Parathyroid adenoma (tissue), 2 donors: ENCODE results near the gene LBHD2.
"Not testable (repeated sequence)": the region's sequence is repeated elsewhere in the genome, so short reads cannot be mapped to it uniquely, and the experiment has no call there.

Experiments
- H2AFZ ChIP-seq: fragments of 300-600 bp; sonication (generic); one replicate; pipeline ENCODE4 v1.7.0; 2017; ENCODE audit warnings: antibody characterized with exemption, mild to moderate bottlenecking
- H3K27ac ChIP-seq: fragments of 300-600 bp; sonication (generic); one replicate; pipeline ENCODE4 v1.7.0; 2017
- H3K27me3 ChIP-seq: fragments of 300-600 bp; sonication (generic); one replicate; pipeline ENCODE4 v1.7.0; 2017; ENCODE audit warnings: low read length; ENCODE audit not compliant: control insufficient read depth, insufficient read depth
- H3K36me3 ChIP-seq: fragments of 300-600 bp; sonication (generic); one replicate; pipeline ENCODE4 v1.7.0; 2017; ENCODE audit warnings: low read length; ENCODE audit not compliant: control insufficient read depth, insufficient read depth
- H3K4me1 ChIP-seq: fragments of 300-600 bp; sonication (generic); one replicate; pipeline ENCODE4 v1.7.0; 2017; ENCODE audit warnings: control low read depth
- H3K4me2 ChIP-seq: fragments of 300-600 bp; sonication (generic); one replicate; pipeline ENCODE4 v1.7.0; 2017; ENCODE audit warnings: low read length
- H3K4me3 ChIP-seq: fragments of 300-600 bp; sonication (generic); one replicate; pipeline ENCODE4 v1.7.0; 2017; ENCODE audit warnings: low read depth, low read length
- H3K79me2 ChIP-seq: fragments of 300-600 bp; sonication (generic); one replicate; pipeline ENCODE4 v1.7.0; 2017; ENCODE audit warnings: control low read depth
- H3K9ac ChIP-seq: fragments of 300-600 bp; sonication (generic); one replicate; pipeline ENCODE4 v1.7.0; 2017; ENCODE audit warnings: mild to moderate bottlenecking
- H3K9me3 ChIP-seq: fragments of 300-600 bp; sonication (generic); one replicate; pipeline ENCODE4 v1.7.0; 2017; ENCODE audit warnings: low read length; ENCODE audit not compliant: control insufficient read depth
- TF ChIP-seq, protein P1 (sequence below): fragments of 300-600 bp; sonication (generic); IDR thresholded peaks from one replicate; pipeline ENCODE4 v1.7.0; 2017; ENCODE audit warnings: antibody characterized with exemption, mild to moderate bottlenecking
- donor health status: primary hyperparathyroidism.

LBHD2 gene

DNA sequence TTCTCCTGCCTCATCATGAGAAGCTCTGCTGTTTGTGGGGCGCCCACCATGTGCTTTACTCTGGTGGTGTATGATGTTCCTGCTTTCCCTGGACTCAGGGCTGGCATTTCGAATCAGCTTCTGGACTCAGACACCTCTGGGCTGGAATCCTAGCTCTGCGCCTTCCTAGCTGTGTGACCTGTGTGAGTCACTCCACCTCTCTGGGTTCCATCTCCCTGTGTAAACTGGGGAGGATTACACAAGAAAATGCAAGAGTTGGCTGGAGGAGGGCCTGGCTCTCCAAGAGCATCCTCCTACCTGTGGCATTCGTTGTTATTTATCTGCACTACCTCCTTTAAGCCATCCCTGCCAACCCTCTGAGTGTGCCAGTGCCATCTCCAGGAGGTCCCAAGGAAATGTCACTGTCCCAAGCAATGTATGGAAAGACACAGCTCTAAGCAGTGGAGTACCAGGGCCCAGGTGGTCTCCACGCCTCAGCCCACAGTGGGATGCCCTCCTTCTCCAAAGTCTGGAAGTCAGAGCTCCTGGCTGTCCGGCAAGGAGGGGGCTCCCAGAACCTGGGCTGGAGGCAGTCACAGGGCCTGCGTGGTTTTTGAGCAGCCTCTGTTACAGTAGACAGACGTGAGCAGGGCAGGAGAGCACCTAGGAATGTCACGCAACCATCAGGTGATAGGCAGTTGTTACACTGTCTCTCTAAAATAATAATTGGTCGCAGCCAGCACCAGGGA, 32.0 kb downstream of the LBHD2 start:
- H3K4me1 ChIP-seq, result peaks cover 17% of the 10 kb centered on the region
- TF ChIP-seq, protein P1, sequence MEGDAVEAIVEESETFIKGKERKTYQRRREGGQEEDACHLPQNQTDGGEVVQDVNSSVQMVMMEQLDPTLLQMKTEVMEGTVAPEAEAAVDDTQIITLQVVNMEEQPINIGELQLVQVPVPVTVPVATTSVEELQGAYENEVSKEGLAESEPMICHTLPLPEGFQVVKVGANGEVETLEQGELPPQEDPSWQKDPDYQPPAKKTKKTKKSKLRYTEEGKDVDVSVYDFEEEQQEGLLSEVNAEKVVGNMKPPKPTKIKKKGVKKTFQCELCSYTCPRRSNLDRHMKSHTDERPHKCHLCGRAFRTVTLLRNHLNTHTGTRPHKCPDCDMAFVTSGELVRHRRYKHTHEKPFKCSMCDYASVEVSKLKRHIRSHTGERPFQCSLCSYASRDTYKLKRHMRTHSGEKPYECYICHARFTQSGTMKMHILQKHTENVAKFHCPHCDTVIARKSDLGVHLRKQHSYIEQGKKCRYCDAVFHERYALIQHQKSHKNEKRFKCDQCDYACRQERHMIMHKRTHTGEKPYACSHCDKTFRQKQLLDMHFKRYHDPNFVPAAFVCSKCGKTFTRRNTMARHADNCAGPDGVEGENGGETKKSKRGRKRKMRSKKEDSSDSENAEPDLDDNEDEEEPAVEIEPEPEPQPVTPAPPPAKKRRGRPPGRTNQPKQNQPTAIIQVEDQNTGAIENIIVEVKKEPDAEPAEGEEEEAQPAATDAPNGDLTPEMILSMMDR, result no peak
- no peak overlapping the region for H3K4me2 ChIP-seq
- no peaks in the 10 kb centered on the region for H3K79me2 ChIP-seq
- no peak overlapping the region for H3K9ac ChIP-seq
- H3K27me3 ChIP-seq, result no peaks in the 10 kb centered on the region
- H3K27ac ChIP-seq, result no peak overlapping the region
- H2AFZ ChIP-seq, result no peak overlapping the region
- H3K9me3 ChIP-seq, result no peaks in the 10 kb centered on the region
- no peak overlapping the region for H3K4me3 ChIP-seq
- no peaks in the 10 kb centered on the region for H3K36me3 ChIP-seq

DNA sequence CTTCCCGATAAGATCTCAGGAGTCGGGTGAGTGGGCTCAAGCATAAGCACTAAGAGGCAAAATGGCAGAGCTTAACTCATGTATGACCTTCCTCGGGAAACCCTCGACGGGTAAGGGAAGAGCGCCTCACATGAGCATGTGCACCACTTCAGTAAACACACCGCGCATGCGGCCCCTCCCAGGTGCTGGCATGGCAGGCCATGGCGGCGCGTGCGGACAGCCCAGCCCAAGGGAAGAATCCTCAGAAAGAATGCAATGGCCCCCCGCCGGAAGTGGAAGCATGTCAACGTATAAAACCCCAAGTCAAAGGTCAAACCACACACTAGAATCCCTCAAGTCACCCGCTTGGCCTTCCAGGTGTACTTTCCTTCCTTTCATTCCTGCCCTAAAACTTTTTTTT, 32.6 kb downstream of the LBHD2 start:
- Histone ChIP-seq H3K9me3 (no peaks in the 10 kb centered on the region), H3K9ac (no peak overlapping the region), H2AFZ (no peak overlapping the region), H3K79me2 (no peaks in the 10 kb centered on the region), H3K4me2 (no peak overlapping the region), H3K36me3 (no peaks in the 10 kb centered on the region), H3K4me3 (no peak overlapping the region), H3K27me3 (no peaks in the 10 kb centered on the region), H3K4me1 (peaks cover 17% of the 10 kb centered on the region), H3K27ac (no peak overlapping the region)
- TF ChIP-seq, protein P1, result no peak

DNA sequence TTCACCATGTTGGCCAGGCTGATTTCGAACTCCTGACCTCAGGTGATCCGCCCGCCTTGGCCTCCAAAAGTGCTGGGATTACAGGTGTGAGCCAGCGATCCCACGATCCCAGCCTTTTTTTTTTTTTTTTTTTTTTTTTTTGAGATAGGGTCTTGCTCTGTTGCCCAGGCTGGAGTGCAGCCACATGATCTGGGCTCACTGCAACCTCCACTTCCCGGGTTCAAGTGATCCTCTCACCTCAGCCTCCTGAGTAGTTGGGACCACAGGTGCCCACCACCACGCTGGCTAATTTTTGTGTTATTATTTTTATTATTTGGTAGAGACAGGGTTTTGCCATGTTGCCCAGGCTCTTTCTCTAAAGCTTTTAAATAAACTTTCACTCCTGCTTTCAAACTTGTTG, 33.5 kb downstream of the LBHD2 start:
- not testable (repeated sequence) for H3K4me2 ChIP-seq, H2AFZ ChIP-seq, H3K79me2 ChIP-seq, H3K9me3 ChIP-seq, H3K4me3 ChIP-seq, H3K9ac ChIP-seq, H3K36me3 ChIP-seq, H3K27me3 ChIP-seq, H3K27ac ChIP-seq
- H3K4me1 ChIP-seq, result peaks cover 14% of the 10 kb centered on the region

DNA sequence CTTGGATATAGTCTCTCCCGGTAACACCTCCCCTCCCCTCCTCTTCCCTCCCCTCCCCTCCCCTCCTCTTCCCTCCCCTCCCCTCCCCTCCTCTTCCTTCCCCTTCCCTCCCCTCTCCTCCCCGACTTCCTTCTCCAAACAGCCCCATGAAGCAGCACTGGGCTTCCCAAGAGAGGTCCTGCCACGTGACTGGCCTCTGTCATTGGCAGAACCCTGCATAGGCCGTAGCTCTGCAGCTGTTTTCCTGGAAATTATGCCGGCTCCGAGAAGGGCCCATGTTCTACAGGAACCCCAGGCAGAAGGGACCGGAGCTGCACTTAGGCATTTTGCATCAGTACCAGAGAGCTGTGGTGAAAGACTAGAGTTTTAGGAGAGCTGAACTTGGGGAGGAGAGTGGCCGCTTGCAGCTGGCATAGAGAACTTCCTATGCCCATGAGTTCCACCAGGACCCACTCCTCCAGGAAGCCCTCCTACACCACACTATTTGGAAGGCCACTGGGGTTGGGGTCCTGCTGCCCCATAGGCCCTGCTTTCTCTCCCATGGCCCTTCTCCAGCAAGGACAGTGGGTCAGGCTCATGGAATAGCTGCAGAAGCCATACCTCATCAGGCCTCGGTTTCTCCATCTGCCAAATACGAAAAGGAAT, 34.1 kb downstream of the LBHD2 start:
- peak overlapping the region; percentile 55 for H3K27ac ChIP-seq
- no peak overlapping the region for H2AFZ ChIP-seq
- H3K9me3 ChIP-seq, result no peaks in the 10 kb centered on the region
- H3K79me2 ChIP-seq, result no peaks in the 10 kb centered on the region
- no peak overlapping the region for H3K4me2 ChIP-seq
- TF ChIP-seq, protein P1, result no peak
- H3K36me3 ChIP-seq, result no peaks in the 10 kb centered on the region
- H3K4me3 ChIP-seq, result no peak overlapping the region
- peaks cover 17% of the 10 kb centered on the region for H3K4me1 ChIP-seq
- H3K27me3 ChIP-seq, result no peaks in the 10 kb centered on the region
- H3K9ac ChIP-seq, result no peak overlapping the region

DNA sequence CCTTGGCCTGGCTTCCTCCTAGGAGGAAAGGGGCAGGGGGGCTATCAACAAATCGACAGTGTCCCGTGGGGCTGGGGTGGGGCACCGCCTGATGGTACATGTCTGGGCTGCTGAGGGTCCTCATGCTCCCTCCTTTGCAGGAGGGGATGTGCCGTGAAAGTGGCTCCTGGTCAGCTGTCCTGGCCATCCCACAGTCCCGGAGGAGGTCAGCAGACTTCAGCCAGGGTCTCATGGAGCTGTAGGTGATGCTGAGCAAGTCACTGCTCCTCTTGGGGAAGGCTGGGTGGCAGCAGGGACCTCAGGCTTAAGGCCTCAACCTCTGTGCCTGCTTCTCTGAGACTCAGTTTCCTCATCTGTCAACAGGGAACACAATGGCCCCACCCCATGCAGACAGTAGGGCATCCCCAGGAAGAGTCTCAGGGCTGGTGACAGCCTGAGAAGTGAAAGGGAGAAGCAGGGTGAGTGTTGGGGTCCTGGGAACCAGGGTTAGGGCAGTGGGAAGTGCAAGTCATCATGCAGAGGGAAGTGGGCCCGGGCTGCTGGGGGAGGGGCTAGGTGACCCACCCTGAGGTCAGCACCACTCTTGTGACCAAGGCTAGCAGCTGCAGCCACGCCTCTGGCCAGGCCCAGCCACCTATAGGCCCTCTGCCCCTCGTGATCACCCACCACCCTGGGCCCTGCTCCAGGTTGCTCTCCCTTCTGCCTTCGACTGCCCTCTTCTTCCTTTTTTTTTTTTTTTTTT, 34.8 kb downstream of the LBHD2 start:
- Histone ChIP-seq H3K9ac (no peak overlapping the region), H3K9me3 (no peaks in the 10 kb centered on the region), H3K4me2 (no peak overlapping the region), H3K79me2 (no peaks in the 10 kb centered on the region), H2AFZ (no peak overlapping the region), H3K4me1 (peaks cover 17% of the 10 kb centered on the region), H3K27ac (peak overlapping the region; percentile 55), H3K36me3 (no peaks in the 10 kb centered on the region), H3K27me3 (no peaks in the 10 kb centered on the region), H3K4me3 (no peak overlapping the region)
- TF ChIP-seq, protein P1, result no peak

DNA sequence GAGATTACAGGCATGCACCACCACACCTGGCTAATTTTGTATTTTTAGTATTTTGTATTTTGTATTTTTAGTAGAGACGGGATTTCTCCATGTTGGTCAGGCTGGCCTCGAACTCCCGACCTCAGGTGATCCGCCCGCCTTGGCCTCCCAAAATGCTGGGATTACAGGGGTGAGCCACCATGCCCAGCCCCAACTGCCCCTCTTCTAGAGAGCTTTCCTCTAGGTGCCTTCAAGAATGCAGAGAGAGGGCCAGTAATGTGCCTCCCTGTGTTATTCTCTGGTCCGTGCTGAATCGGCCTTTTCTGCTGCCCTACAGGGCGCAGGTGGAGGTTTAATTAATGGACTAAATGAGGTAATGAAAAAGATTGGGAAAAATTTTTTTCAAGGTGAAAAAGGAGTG, 35.5 kb downstream of the LBHD2 start:
- peaks cover 20% of the 10 kb centered on the region for H3K4me1 ChIP-seq
- not testable (repeated sequence) for H3K9ac ChIP-seq, H3K27me3 ChIP-seq, H2AFZ ChIP-seq, H3K79me2 ChIP-seq, H3K27ac ChIP-seq, H3K36me3 ChIP-seq, H3K4me2 ChIP-seq, H3K4me3 ChIP-seq, H3K9me3 ChIP-seq
